22Rv1 (cell line): ENCODE data around the gene ASMTL.
"Not testable (repeated sequence)": the region's sequence is repeated elsewhere in the genome, so short reads cannot be mapped to it uniquely, and the experiment has no call there.

Experiments used
- CTCF ChIP-seq: fragments of 450-650 bp; IDR thresholded peaks from 2 replicates; pipeline ENCODE4 v1.5.1; 2017; ENCODE audit warnings: mild to moderate bottlenecking
- ZFX ChIP-seq: fragments of 450-650 bp; IDR thresholded peaks from 2 replicates; pipeline ENCODE4 v1.6.1; 2017; ENCODE audit warnings: antibody characterized with exemption, borderline replicate concordance

GRCh38 chrX:1366363-1366762 is 86.3 kb downstream of the ASMTL start:
- not testable (repeated sequence) for TF ChIP-seq CTCF, ZFX
